ENCODE results near the gene ELOVL7.
"Not testable (repeated sequence)": the region's sequence is repeated elsewhere in the genome, so short reads cannot be mapped to it uniquely, and the experiment has no call there.

ELOVL7 gene

GRCh38 chr5:60712950-60713349, 131.1 kb downstream of the ELOVL7 start:
- DNase-seq (ENCODE audit: low read depth), result no peak

GRCh38 chr5:60711892-60712291, 132.2 kb downstream of the ELOVL7 start:
- not testable (repeated sequence) for DNase-seq (ENCODE audit: low read depth)

DNA sequence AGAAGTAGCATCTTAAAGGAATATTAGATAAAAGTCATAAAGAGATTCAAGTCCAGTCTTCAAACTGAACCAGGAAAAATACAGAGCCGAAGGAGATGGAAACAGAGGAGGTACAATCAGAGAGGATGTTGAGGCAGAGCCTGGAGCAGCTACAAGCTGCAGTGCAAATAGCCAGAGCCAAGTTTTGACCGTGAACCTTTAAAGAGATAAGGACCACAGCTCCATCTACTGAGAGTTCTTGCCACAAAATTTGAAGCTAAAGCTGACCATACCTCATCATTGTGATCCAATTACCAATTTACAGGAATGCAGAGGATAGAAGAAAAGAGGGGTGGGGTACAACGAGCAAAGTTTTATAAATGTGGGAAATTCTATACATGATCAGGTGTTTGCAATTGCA, 133.7 kb downstream of the ELOVL7 start:
- no peak for DNase-seq (ENCODE audit: low read depth)

DNA sequence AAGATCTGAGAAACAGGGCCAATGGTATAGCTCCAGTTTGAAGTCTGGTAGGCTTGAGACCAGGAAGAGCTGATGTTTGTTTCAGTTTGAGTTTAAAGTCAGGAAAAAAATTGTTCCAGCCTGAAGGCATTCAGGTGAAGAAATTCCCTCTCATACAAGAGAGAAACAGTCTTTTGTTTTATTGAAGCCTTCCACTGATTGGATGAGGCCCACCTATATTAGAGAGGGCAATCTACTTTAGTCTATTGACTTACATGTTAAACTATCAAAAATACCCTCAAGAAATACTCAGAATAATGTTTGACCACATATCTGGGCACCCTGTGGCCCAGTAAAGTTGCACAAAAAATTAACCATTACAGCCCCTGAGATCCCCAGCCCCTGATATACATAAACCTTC, 138.9 kb downstream of the ELOVL7 start:
- DNase-seq (ENCODE audit: low read depth), result no peak

DNA sequence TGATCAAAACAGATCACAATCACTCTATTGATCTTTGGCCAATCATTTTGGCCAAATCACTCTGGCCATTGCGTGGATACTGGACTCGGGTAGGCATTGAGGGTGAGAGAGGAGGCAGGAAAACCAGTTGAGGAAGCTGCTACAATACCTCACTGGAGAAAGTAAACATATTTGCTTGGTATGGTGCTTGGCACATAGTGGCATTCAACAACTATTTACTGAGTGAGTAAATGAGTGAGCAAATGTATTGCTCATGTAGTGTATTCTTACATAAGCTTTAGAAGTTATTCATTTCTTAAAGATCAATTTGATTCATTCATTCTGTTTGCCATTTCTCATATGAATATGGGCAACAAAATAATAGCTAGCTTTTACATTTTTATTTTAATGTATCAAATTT, 140.1 kb downstream of the ELOVL7 start:
- DNase-seq (ENCODE audit: low read depth), result no peak

All from fibroblast of gingiva (primary cell).